ENCODE data around the gene THBS2.

DNA sequence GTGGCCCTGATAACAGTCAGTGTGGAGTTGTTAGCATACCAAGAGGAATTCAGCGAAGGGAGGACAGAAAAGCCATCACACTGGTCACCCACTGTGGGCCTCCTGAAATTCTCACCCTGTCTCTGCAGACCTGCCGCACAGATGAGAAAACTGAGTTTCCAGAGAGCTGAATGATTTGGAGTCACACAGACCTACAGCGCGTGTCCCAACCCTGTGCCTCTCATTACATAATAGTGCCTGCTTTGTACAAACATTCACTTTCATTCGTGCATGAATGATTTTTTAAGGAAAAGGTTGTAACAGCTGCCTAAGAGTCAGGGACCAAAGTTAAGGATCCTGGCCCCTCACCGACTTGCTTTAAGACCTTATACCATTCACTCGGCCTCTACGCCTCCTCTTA is 62.7 kb downstream of the THBS2 start:
- TF ChIP-seq YY1 (IDR thresholded peaks at IDR 0.05; ENCODE audit: extremely low read depth, insufficient replicate concordance, low read depth, low read length) (no peak), POLR2A (IDR thresholded peaks at IDR 0.05; ENCODE audit: borderline replicate concordance, extremely low read depth, insufficient read depth, insufficient read length) (no peak), SP1 (IDR thresholded peaks at IDR 0.05; ENCODE audit: low read depth) (no peak), ELF1 (IDR thresholded peaks at IDR 0.05; ENCODE audit: borderline replicate concordance, low read depth) (no peak), EGR1 (IDR thresholded peaks at IDR 0.05; ENCODE audit: low read depth) (no peak), EZH2 (IDR thresholded peaks at IDR 0.05) (no peak)
- TF ChIP-seq, protein P1, sequence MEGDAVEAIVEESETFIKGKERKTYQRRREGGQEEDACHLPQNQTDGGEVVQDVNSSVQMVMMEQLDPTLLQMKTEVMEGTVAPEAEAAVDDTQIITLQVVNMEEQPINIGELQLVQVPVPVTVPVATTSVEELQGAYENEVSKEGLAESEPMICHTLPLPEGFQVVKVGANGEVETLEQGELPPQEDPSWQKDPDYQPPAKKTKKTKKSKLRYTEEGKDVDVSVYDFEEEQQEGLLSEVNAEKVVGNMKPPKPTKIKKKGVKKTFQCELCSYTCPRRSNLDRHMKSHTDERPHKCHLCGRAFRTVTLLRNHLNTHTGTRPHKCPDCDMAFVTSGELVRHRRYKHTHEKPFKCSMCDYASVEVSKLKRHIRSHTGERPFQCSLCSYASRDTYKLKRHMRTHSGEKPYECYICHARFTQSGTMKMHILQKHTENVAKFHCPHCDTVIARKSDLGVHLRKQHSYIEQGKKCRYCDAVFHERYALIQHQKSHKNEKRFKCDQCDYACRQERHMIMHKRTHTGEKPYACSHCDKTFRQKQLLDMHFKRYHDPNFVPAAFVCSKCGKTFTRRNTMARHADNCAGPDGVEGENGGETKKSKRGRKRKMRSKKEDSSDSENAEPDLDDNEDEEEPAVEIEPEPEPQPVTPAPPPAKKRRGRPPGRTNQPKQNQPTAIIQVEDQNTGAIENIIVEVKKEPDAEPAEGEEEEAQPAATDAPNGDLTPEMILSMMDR (IDR thresholded peaks at IDR 0.05 in 2 of 3, conservative IDR thresholded peaks at IDR 0.05 in 1 of 3; ENCODE audit: borderline replicate concordance in 1 of 3, insufficient read depth in 1 of 3, low read depth in 2 of 3, low read length in 2 of 3): no peak
- TF ChIP-seq, protein P2, sequence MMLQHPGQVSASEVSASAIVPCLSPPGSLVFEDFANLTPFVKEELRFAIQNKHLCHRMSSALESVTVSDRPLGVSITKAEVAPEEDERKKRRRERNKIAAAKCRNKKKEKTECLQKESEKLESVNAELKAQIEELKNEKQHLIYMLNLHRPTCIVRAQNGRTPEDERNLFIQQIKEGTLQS (IDR thresholded peaks at IDR 0.05): no peak
- TF ChIP-seq, protein P3, sequence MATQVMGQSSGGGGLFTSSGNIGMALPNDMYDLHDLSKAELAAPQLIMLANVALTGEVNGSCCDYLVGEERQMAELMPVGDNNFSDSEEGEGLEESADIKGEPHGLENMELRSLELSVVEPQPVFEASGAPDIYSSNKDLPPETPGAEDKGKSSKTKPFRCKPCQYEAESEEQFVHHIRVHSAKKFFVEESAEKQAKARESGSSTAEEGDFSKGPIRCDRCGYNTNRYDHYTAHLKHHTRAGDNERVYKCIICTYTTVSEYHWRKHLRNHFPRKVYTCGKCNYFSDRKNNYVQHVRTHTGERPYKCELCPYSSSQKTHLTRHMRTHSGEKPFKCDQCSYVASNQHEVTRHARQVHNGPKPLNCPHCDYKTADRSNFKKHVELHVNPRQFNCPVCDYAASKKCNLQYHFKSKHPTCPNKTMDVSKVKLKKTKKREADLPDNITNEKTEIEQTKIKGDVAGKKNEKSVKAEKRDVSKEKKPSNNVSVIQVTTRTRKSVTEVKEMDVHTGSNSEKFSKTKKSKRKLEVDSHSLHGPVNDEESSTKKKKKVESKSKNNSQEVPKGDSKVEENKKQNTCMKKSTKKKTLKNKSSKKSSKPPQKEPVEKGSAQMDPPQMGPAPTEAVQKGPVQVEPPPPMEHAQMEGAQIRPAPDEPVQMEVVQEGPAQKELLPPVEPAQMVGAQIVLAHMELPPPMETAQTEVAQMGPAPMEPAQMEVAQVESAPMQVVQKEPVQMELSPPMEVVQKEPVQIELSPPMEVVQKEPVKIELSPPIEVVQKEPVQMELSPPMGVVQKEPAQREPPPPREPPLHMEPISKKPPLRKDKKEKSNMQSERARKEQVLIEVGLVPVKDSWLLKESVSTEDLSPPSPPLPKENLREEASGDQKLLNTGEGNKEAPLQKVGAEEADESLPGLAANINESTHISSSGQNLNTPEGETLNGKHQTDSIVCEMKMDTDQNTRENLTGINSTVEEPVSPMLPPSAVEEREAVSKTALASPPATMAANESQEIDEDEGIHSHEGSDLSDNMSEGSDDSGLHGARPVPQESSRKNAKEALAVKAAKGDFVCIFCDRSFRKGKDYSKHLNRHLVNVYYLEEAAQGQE (IDR thresholded peaks at IDR 0.05; ENCODE audit: low read depth): no peak

Data from HCT116 (cell line).